ENCODE results near the gene PCBP2. TPM values are rescaled to one million over a fixed set of nuclear protein-coding genes. Genes with fewer than 3 reads are reported as not detected.

PCBP2 gene
- total RNA-seq, 1 experiment from 2014 or later: 856 TPM

DNA sequence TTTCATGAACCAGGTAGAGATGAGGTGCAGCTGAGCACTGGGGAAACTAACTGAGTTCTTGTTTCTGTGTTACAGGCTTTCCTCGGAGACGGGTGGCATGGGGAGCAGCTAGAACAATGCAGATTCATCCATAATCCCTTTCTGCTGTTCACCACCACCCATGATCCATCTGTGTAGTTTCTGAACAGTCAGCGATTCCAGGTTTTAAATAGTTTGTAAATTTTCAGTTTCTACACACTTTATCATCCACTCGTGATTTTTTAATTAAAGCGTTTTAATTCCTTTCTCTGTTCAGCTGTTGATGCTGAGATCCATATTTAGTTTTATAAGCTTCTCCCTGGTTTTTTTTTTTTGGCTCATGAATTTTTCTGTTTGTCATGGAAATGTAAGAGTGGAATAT, 27.4 kb downstream of the PCBP2 start (continued):
- TF ChIP-seq, protein P1, sequence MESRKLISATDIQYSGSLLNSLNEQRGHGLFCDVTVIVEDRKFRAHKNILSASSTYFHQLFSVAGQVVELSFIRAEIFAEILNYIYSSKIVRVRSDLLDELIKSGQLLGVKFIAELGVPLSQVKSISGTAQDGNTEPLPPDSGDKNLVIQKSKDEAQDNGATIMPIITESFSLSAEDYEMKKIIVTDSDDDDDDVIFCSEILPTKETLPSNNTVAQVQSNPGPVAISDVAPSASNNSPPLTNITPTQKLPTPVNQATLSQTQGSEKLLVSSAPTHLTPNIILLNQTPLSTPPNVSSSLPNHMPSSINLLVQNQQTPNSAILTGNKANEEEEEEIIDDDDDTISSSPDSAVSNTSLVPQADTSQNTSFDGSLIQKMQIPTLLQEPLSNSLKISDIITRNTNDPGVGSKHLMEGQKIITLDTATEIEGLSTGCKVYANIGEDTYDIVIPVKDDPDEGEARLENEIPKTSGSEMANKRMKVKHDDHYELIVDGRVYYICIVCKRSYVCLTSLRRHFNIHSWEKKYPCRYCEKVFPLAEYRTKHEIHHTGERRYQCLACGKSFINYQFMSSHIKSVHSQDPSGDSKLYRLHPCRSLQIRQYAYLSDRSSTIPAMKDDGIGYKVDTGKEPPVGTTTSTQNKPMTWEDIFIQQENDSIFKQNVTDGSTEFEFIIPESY (IDR thresholded peaks at IDR 0.05; ENCODE audit: extremely low read depth, insufficient replicate concordance, low read length): no peak
- TF ChIP-seq, protein P2, sequence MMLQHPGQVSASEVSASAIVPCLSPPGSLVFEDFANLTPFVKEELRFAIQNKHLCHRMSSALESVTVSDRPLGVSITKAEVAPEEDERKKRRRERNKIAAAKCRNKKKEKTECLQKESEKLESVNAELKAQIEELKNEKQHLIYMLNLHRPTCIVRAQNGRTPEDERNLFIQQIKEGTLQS (IDR thresholded peaks at IDR 0.05): no peak

DNA sequence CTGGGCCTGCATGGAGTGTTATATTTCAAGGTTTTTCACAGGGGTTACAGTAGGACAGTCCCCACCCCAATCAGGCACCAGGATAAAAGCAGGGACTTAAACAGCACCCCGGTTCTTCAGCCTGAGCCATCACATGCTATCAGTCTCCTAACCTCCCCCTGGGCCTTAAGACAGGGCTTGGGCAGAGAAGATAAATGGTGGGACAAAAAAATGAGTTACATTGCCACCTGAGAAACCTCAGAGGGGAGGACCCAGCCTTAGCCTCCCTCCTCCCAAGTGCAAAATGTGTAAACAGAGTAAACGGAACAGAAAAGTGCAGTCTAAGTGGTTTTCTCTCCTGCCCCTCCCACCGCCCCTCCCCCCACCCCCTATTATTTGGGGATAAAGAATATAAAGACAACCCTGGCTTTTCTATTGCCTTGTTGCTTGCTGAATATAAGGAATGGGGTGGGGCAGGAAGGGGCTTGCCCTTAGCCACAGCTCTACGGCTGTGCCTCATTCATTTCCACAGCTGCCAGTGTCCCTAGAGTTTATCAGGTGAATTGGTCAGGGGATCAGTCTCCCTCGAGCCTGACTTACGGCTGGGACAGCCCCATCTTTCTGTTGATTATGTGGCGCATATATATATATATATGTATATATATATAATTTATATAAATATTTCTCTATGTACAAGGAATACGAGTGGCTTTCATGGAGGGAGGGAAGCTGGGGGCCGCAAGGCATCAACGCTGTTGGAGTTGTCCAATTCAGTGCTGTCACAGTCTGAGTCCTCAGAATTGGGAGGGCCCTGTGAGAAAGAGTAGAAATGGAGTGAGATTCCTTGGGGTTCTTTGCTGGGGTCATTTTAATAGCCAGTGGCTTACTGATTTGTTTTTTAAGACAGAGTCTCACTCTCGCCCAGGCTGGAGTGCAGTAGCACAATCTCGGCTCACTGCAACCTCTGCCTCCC, 28.9 kb downstream of the PCBP2 start:
- no peak overlapping the region for H2AFZ ChIP-seq (ENCODE audit: low read depth, low read length, poor library complexity, severe bottlenecking)
- TF ChIP-seq SIN3A (IDR thresholded peaks at IDR 0.05; ENCODE audit: low read depth) (no peak), POLR2AphosphoS5 (IDR thresholded peaks at IDR 0.05; ENCODE audit: low read depth, low read length) (no peak), ZNF274 (IDR thresholded peaks at IDR 0.05; ENCODE audit: low read depth, low read length) (no peak), SP1 (IDR thresholded peaks at IDR 0.05; ENCODE audit: low read depth) (no peak), JUND (IDR thresholded peaks at IDR 0.05) (no peak), YY1 (IDR thresholded peaks at IDR 0.05; ENCODE audit: extremely low read depth, insufficient replicate concordance, low read depth, low read length) (no peak), POLR2A (IDR thresholded peaks at IDR 0.05; ENCODE audit: borderline replicate concordance, extremely low read depth, insufficient read depth, insufficient read length) (no peak)
- TF ChIP-seq, protein P1 (IDR thresholded peaks at IDR 0.05; ENCODE audit: extremely low read depth, insufficient replicate concordance, low read length): no peak
- TF ChIP-seq, protein P3, sequence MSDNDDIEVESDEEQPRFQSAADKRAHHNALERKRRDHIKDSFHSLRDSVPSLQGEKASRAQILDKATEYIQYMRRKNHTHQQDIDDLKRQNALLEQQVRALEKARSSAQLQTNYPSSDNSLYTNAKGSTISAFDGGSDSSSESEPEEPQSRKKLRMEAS (IDR thresholded peaks at IDR 0.05): no peak
- peaks cover 0 to 36% of the 10 kb centered on the region in 2 experiments; a peak in 2 of 4 replicates for H3K4me1 ChIP-seq (ENCODE audit: control insufficient read depth in 1 of 2, insufficient read depth in 2 of 2, low read length in 2 of 2)
- CTCF ChIA-PET: interaction anchor here (1.1 to 1.8 kb wide), 4 partner anchors 10 to 136 kb away, joined by 3 to 8 read pairs (median 3); no protein-coding TSS in a partner anchor
- RAD21 ChIA-PET (ENCODE audit: low non-redundant PET in 1 of 2, low total read pairs in 2 of 2, uncharacterized antibody in 2 of 2, unreplicated experiment in 2 of 2): no interaction called here
- DNase-seq (ENCODE audit: low read depth, low spot score) (no peak), ATAC-seq (no peak)
- no peaks in the 10 kb centered on the region for H3K9me3 ChIP-seq (ENCODE audit: control insufficient read depth in 1 of 2, insufficient read depth in 1 of 2, low read depth in 1 of 2, low read length in 2 of 2)
- H3K4me2 ChIP-seq (ENCODE audit: low read length): no peak overlapping the region
- intact Hi-C loops (cut with micrococcal nuclease): no loop called here
- peaks cover 55 to 77% of the 10 kb centered on the region in 2 experiments for H3K36me3 ChIP-seq (ENCODE audit: control insufficient read depth in 1 of 2, insufficient read depth in 2 of 2, low read length in 2 of 2)
- no peak overlapping the region for H3K9ac ChIP-seq (ENCODE audit: low read length)
- H3K79me2 ChIP-seq (ENCODE audit: insufficient read depth, low read length): peaks cover 50% of the 10 kb centered on the region
- POLR2A ChIA-PET: no interaction called here
- no peaks in the 10 kb centered on the region for H3K27me3 ChIP-seq (ENCODE audit: insufficient read depth, low read length)
- H3K4me3 ChIP-seq (replicated peaks in 1 of 2; ENCODE audit: low read depth in 1 of 2, low read length in 2 of 2): no peak overlapping the region
- BruUV-seq (replicated peaks): no TSS peak
- H3K27ac ChIP-seq (ENCODE audit: low read depth, low read length): no peak overlapping the region
- H3K9me2 ChIP-seq (ENCODE audit: insufficient read depth): no peaks in the 10 kb centered on the region
- H4K20me1 ChIP-seq (ENCODE audit: insufficient read depth): peaks cover 38% of the 10 kb centered on the region; the same call in 1 of the 2 replicates
